ENCODE measurements around the gene GFOD2. TPM values are rescaled to one million over a fixed set of nuclear protein-coding genes. Genes with fewer than 3 reads are reported as not detected.

GFOD2 gene
- total RNA-seq, 2 experiments from 2014 or later: 16.2 to 18.0 TPM

- H3K4me3 ChIP-seq (ENCODE audit: low read depth, low read length, poor library complexity, severe bottlenecking): no peak overlapping the region
- H3K4me2 ChIP-seq (ENCODE audit: low read length): no peak overlapping the region
- DNase-seq (ENCODE audit: low spot score): no peak
- no peak overlapping the region for H3K27ac ChIP-seq (ENCODE audit: low read depth, low read length, poor library complexity, severe bottlenecking)
- H4K20me1 ChIP-seq (ENCODE audit: insufficient read depth, low read length): 0 out of 2 replicates have a peak, but pooled peaks cover 7% of the 10 kb centered on the region
- peaks cover 10% of the 10 kb centered on the region; the same call in 1 of the 2 replicates for H3K79me2 ChIP-seq (ENCODE audit: insufficient read depth, low read depth, low read length)
- H2AFZ ChIP-seq (ENCODE audit: low read length): no peak overlapping the region
- ChIA-PET CTCF (ENCODE audit: unreplicated experiment) (no interaction called here), POLR2A (no interaction called here)
- no TSS peak for BruUV-seq (replicated peaks)
- peaks cover 7% of the 10 kb centered on the region for H3K4me1 ChIP-seq (ENCODE audit: insufficient read depth, low read length, poor library complexity, severe bottlenecking)
- no peaks in the 10 kb centered on the region for H3K9me3 ChIP-seq (ENCODE audit: low read length)
- no peaks in the 10 kb centered on the region for H3K9me2 ChIP-seq (ENCODE audit: insufficient read depth, low read length)
- peaks cover 92% of the 10 kb centered on the region for H3K36me3 ChIP-seq (ENCODE audit: insufficient read depth, low read length)
- intact Hi-C loops (cut with micrococcal nuclease; ENCODE audit: unreplicated experiment): no loop called here
- no peak for TF ChIP-seq EZH2phosphoT487 (IDR thresholded peaks at IDR 0.05; ENCODE audit: borderline replicate concordance, low read depth, low read length)
- TF ChIP-seq CTCF (conservative IDR thresholded peaks at IDR 0.05; ENCODE audit: low read length): no peak
Measured at GRCh38 chr16:67654403-67654911, 64.7 kb downstream of the GFOD2 start.

GRCh38 chr16:67653789-67654402 lies 65.2 kb downstream of the GFOD2 start:
- CTCF ChIA-PET (ENCODE audit: unreplicated experiment): no interaction called here
- Histone ChIP-seq H3K79me2 (ENCODE audit: insufficient read depth, low read depth, low read length) (peaks cover 4% of the 10 kb centered on the region; the same call in 1 of the 2 replicates), H4K20me1 (ENCODE audit: insufficient read depth, low read length) (peaks cover 1% of the 10 kb centered on the region; the same call in 1 of the 2 replicates), H3K36me3 (ENCODE audit: insufficient read depth, low read length) (peaks cover 93% of the 10 kb centered on the region), H3K9me3 (ENCODE audit: low read length) (no peaks in the 10 kb centered on the region), H3K4me1 (ENCODE audit: insufficient read depth, low read length, poor library complexity, severe bottlenecking) (peaks cover 4% of the 10 kb centered on the region), H3K27ac (ENCODE audit: low read depth, low read length, poor library complexity, severe bottlenecking) (no peak overlapping the region), H2AFZ (ENCODE audit: low read length) (no peak overlapping the region), H3K4me3 (ENCODE audit: low read depth, low read length, poor library complexity, severe bottlenecking) (no peak overlapping the region), H3K4me2 (ENCODE audit: low read length) (no peak overlapping the region), H3K9me2 (ENCODE audit: insufficient read depth, low read length) (no peaks in the 10 kb centered on the region)
- POLR2A ChIA-PET: no interaction called here
- no TSS peak for BruUV-seq (replicated peaks)
- intact Hi-C loops (cut with micrococcal nuclease; ENCODE audit: unreplicated experiment): no loop called here
- TF ChIP-seq EZH2phosphoT487 (IDR thresholded peaks at IDR 0.05; ENCODE audit: borderline replicate concordance, low read depth, low read length): no peak
- no peak for TF ChIP-seq CTCF (conservative IDR thresholded peaks at IDR 0.05; ENCODE audit: low read length)
- no peak for DNase-seq (ENCODE audit: low spot score)

GRCh38 chr16:67653128-67653788 lies 65.9 kb downstream of the GFOD2 start:
- intact Hi-C loops (cut with micrococcal nuclease; ENCODE audit: unreplicated experiment): no loop called here
- Histone ChIP-seq H3K4me3 (ENCODE audit: low read depth, low read length, poor library complexity, severe bottlenecking) (no peak overlapping the region), H3K36me3 (ENCODE audit: insufficient read depth, low read length) (peaks cover 92% of the 10 kb centered on the region), H2AFZ (ENCODE audit: low read length) (no peak overlapping the region), H3K79me2 (ENCODE audit: insufficient read depth, low read depth, low read length) (no peaks in the 10 kb centered on the region), H3K4me2 (ENCODE audit: low read length) (no peak overlapping the region), H3K9me2 (ENCODE audit: insufficient read depth, low read length) (no peaks in the 10 kb centered on the region), H3K27ac (ENCODE audit: low read depth, low read length, poor library complexity, severe bottlenecking) (no peak overlapping the region), H4K20me1 (ENCODE audit: insufficient read depth, low read length) (no peaks in the 10 kb centered on the region; the same call in 1 of the 2 replicates), H3K4me1 (ENCODE audit: insufficient read depth, low read length, poor library complexity, severe bottlenecking) (no peaks in the 10 kb centered on the region), H3K9me3 (ENCODE audit: low read length) (no peaks in the 10 kb centered on the region)
- CTCF ChIA-PET (ENCODE audit: unreplicated experiment): no interaction called here
- no TSS peak for BruUV-seq (replicated peaks)
- DNase-seq (ENCODE audit: low spot score): no peak
- TF ChIP-seq EZH2phosphoT487 (IDR thresholded peaks at IDR 0.05; ENCODE audit: borderline replicate concordance, low read depth, low read length) (no peak), CTCF (conservative IDR thresholded peaks at IDR 0.05; ENCODE audit: low read length) (no peak)
- POLR2A ChIA-PET: no interaction called here

Data from OCI-LY7 (cell line).